Inflammatory macrophage treated with lipopolysaccharide for 4 hours (primary cell): ENCODE measurements around the gene SPACA9.

Source experiments
- DNase-seq: peaks from one replicate; pipeline ENCODE4 v3.0.0-alpha.2; 2020

Gene SPACA9

GRCh38 chr9:132894862-132895835 lies 16.5 kb downstream of the SPACA9 start:
- no peak for DNase-seq

- DNase-seq, result no peak
These were observed 17.6 kb downstream of the SPACA9 start for GRCh38 chr9:132896264-132896663.

- peak; percentile 14 for DNase-seq
These were observed 18.2 kb downstream of the SPACA9 start for GRCh38 chr9:132896906-132897305.

DNA sequence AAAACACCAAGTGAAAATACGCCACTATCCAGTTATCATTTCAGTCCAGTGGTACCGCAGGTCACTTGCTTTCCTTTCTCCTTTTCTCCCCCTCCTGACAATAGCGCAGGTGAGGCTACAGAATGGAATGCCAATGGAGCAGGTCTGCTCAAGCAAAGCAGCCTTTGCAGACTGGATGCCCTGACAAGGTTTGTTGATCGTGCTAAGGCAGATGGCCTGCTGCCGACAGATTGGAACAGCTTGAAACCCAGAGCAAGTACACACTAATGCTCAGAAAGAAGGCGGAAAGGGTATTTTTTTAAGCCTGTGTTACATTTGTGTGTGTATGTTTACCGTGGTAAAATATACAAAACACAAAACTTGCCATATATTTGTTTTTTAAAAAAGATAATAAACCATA lies 19.4 kb downstream of the SPACA9 start:
- DNase-seq, result no peak

DNA sequence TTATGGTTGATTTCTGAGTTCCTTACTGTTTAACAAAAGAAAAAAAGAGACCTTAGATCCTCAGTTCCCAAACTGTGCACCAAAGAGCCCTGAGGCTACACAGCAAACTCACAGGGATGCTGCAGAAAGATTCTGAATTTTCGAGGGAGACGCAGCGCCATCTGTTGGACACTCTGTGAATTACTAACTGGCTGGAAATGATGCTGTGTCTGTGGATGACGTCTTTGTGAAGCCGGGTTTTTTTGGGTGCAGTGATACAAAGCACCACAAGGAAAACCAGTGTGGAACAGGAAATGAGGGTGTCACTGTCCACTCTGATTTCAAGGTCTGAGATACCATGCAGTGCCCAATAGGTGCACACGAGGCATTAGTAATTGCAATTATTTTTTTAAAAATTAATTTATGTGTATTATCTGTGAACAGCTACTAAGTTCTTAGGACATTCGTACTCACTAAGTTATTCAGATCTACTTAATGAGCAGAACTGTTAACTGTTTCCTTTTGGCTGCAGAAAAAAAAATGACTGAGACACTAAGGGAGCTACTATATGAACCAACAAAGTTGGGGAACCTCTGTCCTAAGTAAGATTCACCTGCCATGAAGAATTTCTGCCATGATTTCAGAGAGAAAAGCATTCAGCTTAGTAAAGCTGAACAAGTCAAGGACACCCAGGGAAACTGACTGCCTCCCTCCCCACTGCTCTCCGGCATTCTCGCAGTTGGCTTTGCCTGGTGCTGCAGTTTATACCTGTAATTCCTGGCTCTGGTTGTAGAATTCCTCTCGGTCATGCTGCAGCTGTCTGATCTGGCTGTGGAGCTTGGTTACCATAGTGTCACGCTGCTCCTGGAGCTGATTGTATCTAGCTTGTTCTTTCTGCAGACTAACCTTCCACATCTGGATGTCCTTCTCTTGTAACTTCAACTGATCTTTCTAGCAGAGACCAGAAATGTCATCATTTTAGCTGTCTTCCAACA lies 23.4 kb downstream of the SPACA9 start:
- DNase-seq, result peak; percentile 75

DNA sequence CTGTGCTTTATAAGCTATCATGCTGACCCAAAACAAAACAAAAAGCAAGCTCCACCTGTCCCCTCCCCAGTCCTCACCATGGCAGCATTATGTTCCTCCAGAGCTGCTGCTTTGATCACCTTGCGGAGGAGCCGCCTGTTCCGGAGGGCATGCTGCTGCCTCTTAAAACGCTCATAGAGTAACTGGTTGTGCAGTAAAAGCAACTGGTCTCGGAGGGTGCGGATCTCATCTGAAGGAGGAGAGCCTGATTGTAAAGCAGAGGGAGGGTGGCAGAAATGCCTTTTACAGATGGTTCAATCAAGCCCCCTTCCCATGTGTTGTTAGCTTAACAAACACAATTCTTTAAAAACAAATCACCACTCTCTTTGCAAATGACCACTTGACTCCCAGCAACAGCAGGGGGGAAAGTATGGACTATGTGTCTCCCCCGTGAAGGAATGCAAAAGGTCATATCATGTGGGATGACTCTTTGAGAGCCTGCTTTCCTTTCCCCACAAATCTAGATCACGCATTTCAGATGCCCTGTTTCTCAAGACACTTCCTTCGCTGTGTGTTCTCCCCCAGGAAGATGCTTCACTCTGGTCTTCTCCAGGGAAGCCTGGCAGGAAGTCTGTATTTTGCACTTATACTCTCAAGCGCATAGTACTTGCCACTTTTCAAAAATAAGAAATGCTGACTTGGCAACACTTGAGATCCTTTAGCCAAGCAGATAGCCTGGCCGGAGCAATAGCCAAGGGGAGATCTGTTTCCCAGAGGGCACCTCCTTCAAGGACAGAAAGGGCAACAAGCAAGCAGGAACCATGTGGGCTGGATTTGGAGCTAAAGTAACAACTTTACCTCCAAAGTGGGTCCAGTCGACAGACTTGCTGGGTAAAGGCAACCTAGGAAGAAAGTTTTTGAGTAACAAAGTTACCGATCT lies 25.1 kb downstream of the SPACA9 start:
- no peak for DNase-seq

DNA sequence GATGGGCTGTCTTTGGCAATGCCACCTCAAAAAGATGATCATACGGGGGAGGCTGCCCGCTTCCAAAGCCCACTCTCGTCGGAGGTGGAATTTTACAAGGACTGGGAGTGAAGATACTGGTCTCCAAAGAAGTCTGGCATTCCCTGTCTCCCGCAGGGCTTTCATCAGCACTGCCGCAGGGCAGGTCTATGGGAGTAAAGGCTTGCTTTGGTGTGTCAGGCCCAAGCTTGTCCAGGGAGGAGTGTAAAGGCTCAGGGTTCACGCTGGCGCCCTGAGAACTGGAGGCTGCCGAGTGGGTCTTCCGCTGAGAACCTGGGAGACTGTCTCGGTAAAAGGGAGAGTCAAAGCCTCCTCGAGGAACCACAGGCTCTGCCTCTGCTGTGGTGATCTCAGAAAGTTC lies 27.0 kb downstream of the SPACA9 start:
- DNase-seq, result no peak

- no peak for DNase-seq
These were observed 29.9 kb downstream of the SPACA9 start for GRCh38 chr9:132908635-132909034.

GRCh38 chr9:132909311-132909710 lies 30.6 kb downstream of the SPACA9 start:
- DNase-seq, result no peak

- no peak for DNase-seq
These were observed 31.7 kb downstream of the SPACA9 start for GRCh38 chr9:132910376-132910775.

DNA sequence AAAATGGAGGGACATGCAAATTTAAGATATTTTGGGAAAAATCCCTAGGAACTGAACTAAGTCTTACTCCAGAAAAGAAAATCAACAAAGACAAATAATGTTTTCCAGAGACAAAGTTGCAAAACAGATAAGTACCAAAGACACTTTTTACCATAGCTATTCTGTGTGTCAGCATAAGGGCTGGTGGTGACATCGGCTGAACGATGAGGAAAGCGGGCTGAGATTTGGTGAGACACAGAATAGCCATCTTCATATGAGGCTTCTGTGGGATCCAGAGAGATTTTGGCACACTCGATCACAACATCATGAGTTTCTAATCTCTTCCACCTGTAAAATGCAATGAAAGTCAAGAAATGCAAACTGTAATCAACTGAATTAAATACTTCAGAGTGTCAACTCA lies 33.4 kb downstream of the SPACA9 start:
- DNase-seq, result no peak

DNA sequence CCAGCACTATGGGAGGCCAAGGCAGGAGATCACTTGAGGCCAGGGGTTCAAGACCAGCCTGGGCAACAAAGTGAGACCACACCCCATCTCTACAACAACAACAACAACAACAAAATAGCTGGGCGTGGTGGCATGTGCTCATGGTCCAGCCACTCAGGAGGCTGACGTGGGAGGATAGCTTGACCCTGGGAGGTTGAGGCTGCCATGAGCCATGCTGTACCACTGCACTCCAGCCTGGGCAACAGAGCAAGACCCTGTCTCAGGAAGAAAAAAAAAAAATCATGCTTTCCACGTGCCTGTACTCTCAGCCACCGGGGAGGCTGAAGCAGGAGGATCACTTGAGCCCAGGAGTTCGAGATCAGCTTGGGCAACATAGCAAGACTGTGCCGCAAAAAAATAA lies 36.2 kb downstream of the SPACA9 start:
- no peak for DNase-seq

DNA sequence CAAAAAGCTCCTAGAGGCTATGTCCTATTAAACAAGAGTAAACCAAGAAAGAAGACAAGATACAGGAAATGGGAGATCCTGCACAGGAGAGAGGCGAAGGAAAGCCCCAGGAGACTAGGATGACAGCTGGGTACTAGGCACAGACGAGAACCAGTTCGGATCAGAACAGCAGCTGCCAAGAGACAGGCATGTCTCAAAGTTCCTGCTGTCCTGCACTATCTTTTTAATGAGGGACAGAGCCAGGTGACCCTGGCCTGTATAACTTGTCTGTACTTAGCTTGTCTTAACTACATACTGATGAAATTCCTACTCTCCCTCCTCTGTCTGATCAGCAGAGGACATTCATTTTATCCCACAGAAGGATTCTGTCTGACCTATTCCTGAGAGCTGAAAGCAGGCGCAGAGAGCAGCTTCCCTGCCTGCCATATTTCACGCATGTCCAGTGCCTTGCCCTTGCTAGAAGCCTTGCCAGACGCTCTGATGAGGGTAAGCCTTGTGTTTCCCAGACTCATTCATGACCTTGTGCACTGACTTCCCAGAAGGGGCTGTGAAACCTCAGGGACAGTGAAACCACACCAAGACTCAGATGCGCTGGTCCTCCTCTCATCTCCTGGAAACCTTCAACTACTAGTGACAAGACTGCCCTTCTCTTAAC lies 41.0 kb downstream of the SPACA9 start:
- DNase-seq, result no peak

DNA sequence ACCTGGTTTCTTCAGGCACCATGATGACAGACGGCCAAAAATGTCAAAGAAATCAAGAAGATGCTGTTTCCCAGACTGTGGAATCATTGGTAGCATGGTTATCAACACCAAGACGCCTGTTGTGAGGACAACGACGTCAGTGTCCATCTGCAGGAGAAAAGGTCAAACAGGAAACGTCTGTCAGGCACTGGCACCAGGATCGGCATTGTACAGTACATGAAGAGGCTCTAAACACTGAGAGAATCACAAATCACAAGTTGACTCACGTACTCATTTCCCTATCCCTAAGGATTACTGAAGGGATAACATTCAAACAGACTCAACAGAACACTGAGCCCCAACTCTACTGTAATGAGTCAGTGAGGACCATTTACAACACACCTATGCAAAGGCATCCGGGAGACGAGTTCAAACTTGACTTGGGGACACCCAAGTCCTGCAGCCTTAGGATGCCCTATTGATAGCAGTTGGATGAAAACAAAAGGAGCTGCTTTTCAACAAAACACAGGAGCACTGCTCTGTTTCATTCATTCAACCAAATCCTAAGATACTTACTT lies 44.7 kb downstream of the SPACA9 start:
- DNase-seq, result no peak

DNA sequence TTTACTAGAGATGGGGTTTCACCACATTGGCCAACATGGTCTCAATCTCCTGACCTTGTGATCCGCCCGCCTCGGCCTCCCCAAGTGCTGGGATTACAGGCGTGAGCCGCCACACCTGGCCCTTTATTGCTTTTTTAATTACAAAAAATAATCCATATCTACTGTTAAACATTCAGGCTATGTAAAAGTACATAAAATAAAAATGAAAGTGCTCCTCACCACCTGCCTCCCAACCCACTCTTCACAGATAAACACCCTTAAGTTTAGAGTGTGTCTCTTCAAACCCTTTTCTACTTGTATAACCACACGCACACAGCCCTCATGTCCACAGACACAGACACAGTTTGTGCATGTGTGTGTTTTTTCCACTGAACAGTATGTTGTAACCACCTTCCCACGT lies 49.0 kb downstream of the SPACA9 start:
- no peak for DNase-seq

DNA sequence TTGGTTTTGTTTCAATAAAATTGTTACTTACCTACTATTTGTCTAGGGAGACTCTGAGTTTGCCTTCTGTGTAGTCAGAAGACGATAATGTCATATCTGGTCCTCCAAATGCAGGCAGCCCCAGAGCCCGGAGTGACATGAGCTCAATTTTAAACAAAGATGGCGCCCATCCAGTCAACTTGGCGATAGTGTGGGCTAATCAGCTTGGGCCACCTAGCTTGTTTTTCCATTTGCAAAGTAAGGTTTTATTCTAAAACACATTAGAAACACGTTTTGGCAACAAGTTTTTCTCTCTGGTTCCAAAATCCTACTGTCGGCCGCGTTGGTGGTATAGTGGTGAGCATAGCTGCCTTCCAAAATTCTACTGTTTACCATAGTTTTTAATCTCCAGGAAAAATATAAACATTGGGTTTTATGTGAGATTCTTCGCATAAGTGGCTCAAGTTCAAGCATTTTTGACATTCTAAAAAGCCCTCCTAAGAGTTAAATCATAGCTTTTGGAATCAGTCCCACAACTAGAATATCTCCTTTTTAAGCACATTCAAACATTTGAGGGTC lies 52.6 kb downstream of the SPACA9 start:
- no peak for DNase-seq

DNA sequence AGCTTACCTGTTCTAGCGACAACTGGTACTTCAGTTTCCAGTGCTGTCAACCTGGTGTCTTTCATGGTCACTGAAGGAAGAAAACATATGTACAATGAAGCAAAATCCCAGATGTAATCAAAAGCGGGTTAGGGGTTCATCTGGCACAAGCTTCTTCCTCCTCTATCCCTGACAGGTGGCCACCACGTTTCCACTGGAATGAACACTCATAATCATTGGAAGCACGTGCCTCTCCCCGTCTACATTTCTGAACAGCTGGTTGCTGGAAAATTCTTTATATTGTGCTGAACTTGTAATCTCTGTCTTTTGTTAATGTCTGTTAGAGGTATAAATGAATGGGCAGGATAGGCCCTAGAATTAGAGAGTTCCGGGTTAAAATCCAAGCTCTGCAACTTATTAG lies 56.3 kb downstream of the SPACA9 start:
- no peak for DNase-seq

DNA sequence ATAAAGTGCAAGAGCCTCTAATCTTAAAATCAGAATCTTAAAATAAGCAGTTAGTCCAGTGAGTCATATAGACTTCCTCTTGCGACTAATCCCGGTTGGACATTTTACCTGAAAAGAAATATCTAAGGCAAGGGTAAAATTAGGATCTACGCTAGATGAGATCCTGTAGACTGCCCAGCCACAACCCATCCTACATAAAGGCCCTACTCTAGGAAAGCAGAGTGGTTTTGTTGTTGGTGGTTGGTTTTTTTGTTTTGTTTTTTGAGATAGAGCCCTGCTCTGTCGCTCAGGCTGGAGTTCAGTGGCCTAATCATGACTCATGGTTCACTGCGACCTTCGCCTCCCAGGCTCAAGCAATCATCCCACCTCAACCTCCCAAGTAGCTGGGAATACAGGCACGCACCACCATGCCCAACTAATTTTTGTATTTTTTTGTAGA lies 58.8 kb downstream of the SPACA9 start:
- no peak for DNase-seq

DNA sequence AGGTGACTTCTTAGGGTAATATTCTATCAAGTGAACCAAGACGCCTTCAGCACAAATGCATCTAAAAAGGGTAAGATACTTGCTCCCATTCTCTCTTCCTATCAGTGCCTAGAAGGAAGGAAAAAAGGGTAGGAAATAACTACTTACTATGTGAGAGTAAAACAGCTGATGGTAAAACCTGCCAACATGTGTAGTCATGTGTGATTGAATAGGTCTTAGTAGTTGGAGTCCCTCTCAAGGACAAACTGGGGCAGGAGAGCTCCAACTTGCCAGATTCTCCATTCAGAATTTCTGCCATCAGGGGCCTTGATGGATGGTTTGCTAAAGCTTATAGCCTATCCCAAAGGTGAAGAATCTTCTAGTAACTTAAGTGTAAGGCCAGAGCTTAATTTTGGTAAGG lies 60.5 kb downstream of the SPACA9 start:
- no peak for DNase-seq
